Measurements from ENCODE around the gene ARHGAP9. TPM values are rescaled to one million over a fixed set of nuclear protein-coding genes. Genes with fewer than 3 reads are reported as not detected.

The ARHGAP9 gene
- total RNA-seq, 4 donors from 2014 or later, result 3.2 to 6.3 (median 4.6) TPM

DNA sequence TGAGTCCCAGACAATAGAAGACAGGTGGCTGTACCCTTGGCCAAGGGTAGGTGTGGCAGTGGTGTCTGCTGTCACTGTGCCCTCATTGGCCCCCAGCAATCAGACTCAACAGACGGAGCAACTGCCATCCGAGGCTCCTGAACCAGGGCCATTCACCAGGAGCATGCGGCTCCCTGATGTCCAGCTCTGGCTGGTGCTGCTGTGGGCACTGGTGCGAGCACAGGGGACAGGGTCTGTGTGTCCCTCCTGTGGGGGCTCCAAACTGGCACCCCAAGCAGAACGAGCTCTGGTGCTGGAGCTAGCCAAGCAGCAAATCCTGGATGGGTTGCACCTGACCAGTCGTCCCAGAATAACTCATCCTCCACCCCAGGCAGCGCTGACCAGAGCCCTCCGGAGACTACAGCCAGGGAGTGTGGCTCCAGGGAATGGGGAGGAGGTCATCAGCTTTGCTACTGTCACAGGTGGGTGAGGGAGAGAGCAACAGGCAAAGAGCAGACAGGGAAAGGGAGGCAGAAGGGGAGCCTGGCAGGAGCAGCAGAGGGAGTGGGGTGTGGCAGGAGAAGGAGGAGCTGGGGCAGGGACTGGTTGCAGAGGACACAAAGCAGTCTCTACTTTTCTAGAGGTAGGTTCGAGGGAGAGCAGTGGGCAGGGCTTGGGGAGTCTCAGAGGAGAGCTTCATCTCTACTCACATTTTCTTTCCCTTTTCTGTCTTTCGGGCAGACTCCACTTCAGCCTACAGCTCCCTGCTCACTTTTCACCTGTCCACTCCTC is 24.1 kb downstream of the ARHGAP9 start:
- Histone ChIP-seq H3K27ac (no peak overlapping the region), H3K27me3 (no peaks in the 10 kb centered on the region), H3K4me3 (replicated peaks in 1 of 3) (no peak overlapping the region), H3K36me3 (no peaks in the 10 kb centered on the region), H3K4me1 (peaks cover 10 to 13% of the 10 kb centered on the region in 2 donors), H3K9me3 (no peaks in the 10 kb centered on the region)
- TF ChIP-seq POLR2A (IDR thresholded peaks at IDR 0.05), result no peak
- TF ChIP-seq, protein P1, sequence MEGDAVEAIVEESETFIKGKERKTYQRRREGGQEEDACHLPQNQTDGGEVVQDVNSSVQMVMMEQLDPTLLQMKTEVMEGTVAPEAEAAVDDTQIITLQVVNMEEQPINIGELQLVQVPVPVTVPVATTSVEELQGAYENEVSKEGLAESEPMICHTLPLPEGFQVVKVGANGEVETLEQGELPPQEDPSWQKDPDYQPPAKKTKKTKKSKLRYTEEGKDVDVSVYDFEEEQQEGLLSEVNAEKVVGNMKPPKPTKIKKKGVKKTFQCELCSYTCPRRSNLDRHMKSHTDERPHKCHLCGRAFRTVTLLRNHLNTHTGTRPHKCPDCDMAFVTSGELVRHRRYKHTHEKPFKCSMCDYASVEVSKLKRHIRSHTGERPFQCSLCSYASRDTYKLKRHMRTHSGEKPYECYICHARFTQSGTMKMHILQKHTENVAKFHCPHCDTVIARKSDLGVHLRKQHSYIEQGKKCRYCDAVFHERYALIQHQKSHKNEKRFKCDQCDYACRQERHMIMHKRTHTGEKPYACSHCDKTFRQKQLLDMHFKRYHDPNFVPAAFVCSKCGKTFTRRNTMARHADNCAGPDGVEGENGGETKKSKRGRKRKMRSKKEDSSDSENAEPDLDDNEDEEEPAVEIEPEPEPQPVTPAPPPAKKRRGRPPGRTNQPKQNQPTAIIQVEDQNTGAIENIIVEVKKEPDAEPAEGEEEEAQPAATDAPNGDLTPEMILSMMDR (IDR thresholded peaks at IDR 0.05), result no peak
- intact Hi-C loops (cut with DNase I), result loop anchor here (5.0 kb wide), 1 partner anchor 167 kb away; no protein-coding TSS in a partner anchor
- DNase-seq, result no peak
- WGBS, 2 donors, result 43 to 58% methylated on average over 7 to 8 of the region's 10 CpGs

DNA sequence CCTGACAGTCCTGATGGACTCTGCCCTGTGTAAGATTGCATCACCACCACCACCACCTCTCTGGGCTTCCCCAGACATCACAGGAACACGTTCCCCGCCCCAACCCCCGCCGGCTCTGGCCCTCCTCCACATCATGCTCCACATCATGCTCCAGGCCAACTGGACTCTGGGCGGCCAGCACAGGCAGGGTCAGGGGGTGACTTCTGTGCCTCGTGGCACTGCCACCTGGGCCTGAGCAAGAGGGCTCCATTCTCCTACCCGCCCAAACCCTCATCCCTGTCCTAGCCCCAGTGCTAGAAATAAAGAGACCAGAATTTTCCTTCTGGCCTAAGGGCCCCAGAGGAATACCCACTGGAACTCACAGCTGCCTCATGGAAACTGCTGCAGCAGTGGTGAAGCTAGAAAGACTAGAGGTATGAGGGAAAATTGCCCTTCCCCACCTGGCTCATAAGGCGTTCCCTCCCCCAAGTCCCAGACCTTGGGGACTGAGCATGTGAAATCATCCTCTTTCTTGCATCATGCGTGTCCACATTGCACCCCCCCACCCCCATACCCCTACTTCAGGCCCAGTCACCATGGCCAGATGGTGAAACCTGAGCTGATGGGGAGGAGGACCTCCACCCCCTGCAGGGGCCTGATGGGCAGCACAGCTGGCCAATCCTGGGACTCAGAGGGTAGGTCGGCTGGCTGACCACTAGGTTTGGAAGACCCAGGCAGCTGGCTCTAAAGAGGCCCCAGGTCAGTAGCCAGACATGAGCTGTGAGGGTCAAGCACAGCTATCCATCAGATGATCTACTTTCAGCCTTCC is 24.9 kb downstream of the ARHGAP9 start, which contains the start of gene INHBE:
INHBE (plus strand) TSS at position 742 of the 808 bp plus-strand sequence. CDS start 230 bp downstream, outside the sequence.
- WGBS, 2 donors, result 69 to 73% methylated on average over 9 of the region's 10 CpGs
- Histone ChIP-seq H3K27me3 (no peaks in the 10 kb centered on the region), H3K36me3 (no peaks in the 10 kb centered on the region), H3K27ac (no peak within 1 kb of the TSS), H3K4me1 (peaks cover 5 to 6% of the 10 kb centered on the region in 2 donors), H3K9me3 (no peaks in the 10 kb centered on the region), H3K4me3 (replicated peaks in 1 of 3) (no peak within 1 kb of the TSS)
- TF ChIP-seq, protein P1 (IDR thresholded peaks at IDR 0.05), result no peak
- TF ChIP-seq POLR2A (IDR thresholded peaks at IDR 0.05), result no peak
- intact Hi-C loops (cut with DNase I), result loop anchor here (5.0 kb wide), 3 partner anchors 147 to 187 kb away; no protein-coding TSS in a partner anchor
- no peak for DNase-seq

DNA sequence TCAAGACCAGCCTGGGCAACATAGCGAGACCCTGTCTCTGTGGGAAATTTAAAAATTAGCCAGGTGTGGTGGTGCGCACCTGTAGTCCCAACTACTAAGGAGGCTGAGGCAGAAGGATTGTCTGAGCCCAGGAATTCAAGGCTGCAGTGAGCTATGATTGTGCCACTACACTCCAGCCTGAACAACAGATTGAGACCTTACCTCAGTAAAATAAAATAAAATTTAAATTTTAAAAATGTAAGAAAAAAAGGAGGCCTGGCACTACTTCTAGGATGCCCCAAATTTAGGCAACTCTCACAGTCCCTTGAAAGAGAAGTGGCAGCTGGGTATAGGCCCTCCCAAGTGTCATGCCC is 25.5 kb downstream of the ARHGAP9 start:
- H3K4me3 ChIP-seq (replicated peaks in 1 of 3), result no peak overlapping the region
- no peaks in the 10 kb centered on the region for H3K36me3 ChIP-seq
- WGBS, 2 donors, result 96 to 98% methylated on average over 2 of the region's 2 CpGs
- no peak for DNase-seq
- H3K4me1 ChIP-seq, result peaks cover 5% of the 10 kb centered on the region in 2 donors
- H3K9me3 ChIP-seq, result no peaks in the 10 kb centered on the region
- H3K27me3 ChIP-seq, result no peaks in the 10 kb centered on the region
- intact Hi-C loops (cut with DNase I), result loop anchor here (5.0 kb wide), 2 partner anchors 147 to 187 kb away; no protein-coding TSS in a partner anchor
- TF ChIP-seq, protein P1 (IDR thresholded peaks at IDR 0.05), result no peak
- no peak for TF ChIP-seq POLR2A (IDR thresholded peaks at IDR 0.05)
- H3K27ac ChIP-seq, result no peak overlapping the region

DNA sequence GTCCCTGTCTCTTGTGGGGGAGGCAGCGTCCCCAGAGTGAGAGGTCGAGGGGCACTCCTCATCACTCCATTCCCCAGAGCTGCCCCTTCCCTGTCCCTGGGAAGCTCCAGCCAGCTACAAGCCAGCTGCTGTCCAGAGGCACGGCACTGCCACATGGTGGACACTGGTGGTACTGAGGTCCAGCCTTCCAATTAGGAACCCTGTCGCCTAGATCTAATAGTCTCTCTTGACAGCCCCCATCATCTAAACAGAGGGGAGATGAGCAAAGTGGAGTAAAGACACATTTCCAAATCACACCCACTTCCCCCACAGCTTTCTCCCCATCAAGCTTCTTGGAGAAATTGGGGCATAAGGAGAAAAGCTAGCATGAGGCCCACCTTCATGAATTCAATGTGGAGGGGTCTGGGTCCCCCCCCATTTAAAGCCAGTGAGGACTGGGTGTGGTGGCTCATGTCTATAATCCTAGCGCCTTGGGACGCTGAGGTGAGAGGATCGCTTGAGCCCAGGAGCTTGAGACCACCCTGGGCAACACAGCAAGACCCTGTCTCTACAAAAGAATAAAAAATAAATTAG is 26.6 kb downstream of the ARHGAP9 start:
- 14 to 24% methylated on average over 4 to 7 of the region's 7 CpGs for WGBS, 2 donors
- peak; percentile 81 for DNase-seq
- intact Hi-C loops (cut with DNase I), result loop anchor here (5.0 kb wide), 2 partner anchors 146 to 186 kb away; no protein-coding TSS in a partner anchor

More for the DNA sequence above, 26.6 kb downstream of the ARHGAP9 start:
- Histone ChIP-seq H3K9me3 (no peaks in the 10 kb centered on the region), H3K27me3 (no peaks in the 10 kb centered on the region), H3K36me3 (no peaks in the 10 kb centered on the region), H3K4me1 (no peaks in the 10 kb centered on the region), H3K27ac (no peak overlapping the region), H3K4me3 (replicated peaks in 1 of 3) (no peak overlapping the region)
- no peak for TF ChIP-seq POLR2A (IDR thresholded peaks at IDR 0.05)
- TF ChIP-seq, protein P1 (IDR thresholded peaks at IDR 0.05), result peak; percentile 76 to 95 (median 90)
